OCI-LY3 (cell line): Measurements from ENCODE around the gene TRIM33.
A peak's percentile ranks its signal among the peaks of the same experiment; 100 is the strongest.

ENCODE experiments used
- H2AFZ ChIP-seq: fragments of 200-600, 300-600 bp; shearing (Covaris generic); 2 replicates; pipeline ENCODE4 v1.6.0; 2014; ENCODE audit warnings: antibody characterized with exemption, low read depth, low read length
- H3K27ac ChIP-seq: fragments of 200-600, 300-600 bp; sonication (generic); 2 replicates; pipeline ENCODE4 v1.5.1; 2014; ENCODE audit warnings: mild to moderate bottlenecking, low read length, moderate library complexity, mixed read lengths
- H3K27me3 ChIP-seq: fragments of 200-600, 300-600 bp; sonication (generic); 2 replicates; pipeline ENCODE4 v1.6.1; 2014; ENCODE audit warnings: low read depth, low read length, mixed read lengths
- H3K36me3 ChIP-seq: fragments of 200-600, 300-600 bp; sonication (generic); replicated peaks from 2 replicates; pipeline ENCODE3; 2014; ENCODE audit warnings: low read depth, low read length, mixed read lengths
- H3K4me1 ChIP-seq: fragments of 300-600, 200-600 bp; sonication (generic); 2 replicates; pipeline ENCODE4 v1.6.1; 2014; ENCODE audit warnings: low read length, mixed read lengths
- H3K4me2 ChIP-seq: fragments of 200-600, 300-600 bp; sonication (generic); 2 replicates; pipeline ENCODE4 v1.6.1; 2014; ENCODE audit warnings: low read length, mixed read lengths
- H3K4me3 ChIP-seq: fragments of 300-600, 200-600 bp; sonication (generic); 2 replicates; pipeline ENCODE4 v1.5.1; 2014; ENCODE audit warnings: antibody characterized with exemption, mild to moderate bottlenecking, low read length, moderate library complexity
- H3K79me2 ChIP-seq: fragments of 300-600, 200-600 bp; shearing (Covaris generic); 2 replicates; pipeline ENCODE4 v1.6.1; 2014; ENCODE audit warnings: mild to moderate bottlenecking, low read length, mixed read lengths
- H3K9ac ChIP-seq: fragments of 300-600, 200-600 bp; shearing (Covaris generic); 2 replicates; pipeline ENCODE4 v1.6.0; 2014; ENCODE audit warnings: mild to moderate bottlenecking, low read length, moderate library complexity
- H3K9me3 ChIP-seq: fragments of 200-600, 300-600 bp; shearing (Covaris generic); 2 replicates; pipeline ENCODE4 v1.6.1; 2014; ENCODE audit warnings: low read length, mixed read lengths; ENCODE audit not compliant: insufficient read depth
- H4K20me1 ChIP-seq: fragments of 200-600, 300-600 bp; sonication (generic); 2 replicates; pipeline ENCODE4 v1.6.1; 2016; ENCODE audit warnings: low read length, mixed read lengths; ENCODE audit not compliant: insufficient read depth
- CTCF ChIP-seq: fragments of 200-600, 300-600 bp; sonication (generic); IDR thresholded peaks from 2 replicates; pipeline ENCODE4 v1.5.1; 2014; ENCODE audit warnings: antibody characterized with exemption, low read length, low read depth
- EZH2phosphoT487 ChIP-seq: fragments of 200-600 bp; shearing (Covaris generic); IDR thresholded peaks from 2 replicates; pipeline ENCODE4 v1.6.1; 2018; ENCODE audit warnings: antibody characterized with exemption, mixed run types, low read depth

Gene TRIM33

GRCh38 chr1:114511032-114511785 lies at the start of gene TRIM33:
Gene TRIM33 (minus strand): TSS chr1:114511203. CDS start chr1:114511076, 127 bp downstream.
- Histone ChIP-seq H2AFZ (no peak within 1 kb of the TSS), H3K4me2 (peak within 1 kb of the TSS; percentile 95), H3K4me1 (peaks cover 20% of the 10 kb centered on the region), H3K9me3 (no peaks in the 10 kb centered on the region), H3K4me3 (peak within 1 kb of the TSS; percentile 100), H3K36me3 (peaks cover 9% of the 10 kb centered on the region), H3K27me3 (no peaks in the 10 kb centered on the region), H3K27ac (peak within 1 kb of the TSS; percentile 83), H3K9ac (peak within 1 kb of the TSS; percentile 96), H3K79me2 (peaks cover 50% of the 10 kb centered on the region), H4K20me1 (peaks cover 36% of the 10 kb centered on the region)
- TF ChIP-seq CTCF (no peak), EZH2phosphoT487 (no peak)

- peaks cover 5% of the 10 kb centered on the region for H3K36me3 ChIP-seq
- H3K27me3 ChIP-seq: no peaks in the 10 kb centered on the region
- H4K20me1 ChIP-seq: no peaks in the 10 kb centered on the region
- peak overlapping the region; percentile 55 for H3K4me2 ChIP-seq
- H3K79me2 ChIP-seq: no peaks in the 10 kb centered on the region
- peak overlapping the region; percentile 42 for H3K27ac ChIP-seq
- no peak for TF ChIP-seq EZH2phosphoT487
- no peak for TF ChIP-seq CTCF
- H3K4me1 ChIP-seq: peaks cover 22% of the 10 kb centered on the region
- peak overlapping the region; percentile 26 for H3K4me3 ChIP-seq
- no peak overlapping the region for H2AFZ ChIP-seq
- no peak overlapping the region for H3K9ac ChIP-seq
- no peaks in the 10 kb centered on the region for H3K9me3 ChIP-seq
Observed at GRCh38 chr1:114559356-114559755, 48.4 kb upstream of the TRIM33 start.

- H3K79me2 ChIP-seq: no peaks in the 10 kb centered on the region
- no peaks in the 10 kb centered on the region for H3K27me3 ChIP-seq
- no peak overlapping the region for H3K4me3 ChIP-seq
- H2AFZ ChIP-seq: no peak overlapping the region
- H3K9me3 ChIP-seq: no peaks in the 10 kb centered on the region
- peak overlapping the region; percentile 55 for H3K4me2 ChIP-seq
- H3K27ac ChIP-seq: peak overlapping the region; percentile 42
- no peaks in the 10 kb centered on the region for H4K20me1 ChIP-seq
- H3K36me3 ChIP-seq: no peaks in the 10 kb centered on the region
- TF ChIP-seq EZH2phosphoT487 (no peak), CTCF (peak; percentile 56)
- H3K9ac ChIP-seq: no peak overlapping the region
- H3K4me1 ChIP-seq: peaks cover 22% of the 10 kb centered on the region
Observed at GRCh38 chr1:114558544-114558943, 47.5 kb upstream of the TRIM33 start.

GRCh38 chr1:114554577-114554976 lies 43.6 kb upstream of the TRIM33 start:
- Histone ChIP-seq H3K27ac (no peak overlapping the region), H3K27me3 (no peaks in the 10 kb centered on the region), H3K9me3 (no peaks in the 10 kb centered on the region), H3K9ac (no peak overlapping the region), H3K4me3 (no peak overlapping the region), H3K79me2 (no peaks in the 10 kb centered on the region), H4K20me1 (no peaks in the 10 kb centered on the region), H3K4me2 (no peak overlapping the region), H3K4me1 (peaks cover 10% of the 10 kb centered on the region), H2AFZ (no peak overlapping the region), H3K36me3 (no peaks in the 10 kb centered on the region)
- TF ChIP-seq CTCF (no peak), EZH2phosphoT487 (no peak)
